Smooth muscle cell (in vitro differentiated cells): ENCODE measurements around the gene NRCAM. TPM values are rescaled to one million over a fixed set of nuclear protein-coding genes. Genes with fewer than 3 reads are reported as not detected.

Experiments used
- DNase-seq: peaks from one replicate; lab custom pipeline; 2025; ENCODE audit not compliant: unreplicated experiment; lab: John Stamatoyannopoulos, UW
- H2AFZ ChIP-seq: fragments of 200-600 bp; sonication (generic); 2 replicates; pipeline ENCODE4 v1.6.0; 2016; ENCODE audit warnings: antibody characterized with exemption, low read depth, mild to moderate bottlenecking
- H3F3A ChIP-seq: fragments of 200-600 bp; sonication (generic); 2 replicates; pipeline ENCODE4 v1.6.0; 2017; ENCODE audit warnings: antibody characterized with exemption, low read depth
- H3K27ac ChIP-seq: fragments of 200-600 bp; sonication (generic); 2 replicates; pipeline ENCODE4 v1.5.1; 2016; ENCODE audit warnings: low read depth, mild to moderate bottlenecking
- H3K27me3 ChIP-seq: fragments of 200-600 bp; sonication (generic); 2 replicates; pipeline ENCODE4 v1.6.1; 2016; ENCODE audit warnings: low read depth, mild to moderate bottlenecking
- H3K36me3 ChIP-seq: fragments of 200-600 bp; sonication (generic); 2 replicates; pipeline ENCODE4 v1.5.1; 2016; ENCODE audit warnings: low read depth
- H3K4me1 ChIP-seq: fragments of 200-600 bp; sonication (generic); 2 replicates; pipeline ENCODE4 v1.5.1; 2016; ENCODE audit warnings: low read depth
- H3K4me2 ChIP-seq: fragments of 200-600 bp; sonication (generic); 2 replicates; pipeline ENCODE4 v1.6.0; 2016; ENCODE audit warnings: mild to moderate bottlenecking
- H3K4me3 ChIP-seq: fragments of 200-600 bp; sonication (generic); 2 replicates; pipeline ENCODE4 v1.5.1; 2016; ENCODE audit warnings: mild to moderate bottlenecking
- H3K79me2 ChIP-seq: fragments of 200-600 bp; sonication (generic); 2 replicates; pipeline ENCODE4 v1.6.0; 2016; ENCODE audit warnings: low read depth, mild to moderate bottlenecking
- H3K9ac ChIP-seq: fragments of 200-600 bp; sonication (generic); 2 replicates; pipeline ENCODE4 v1.6.0; 2016; ENCODE audit warnings: low read depth
- H3K9me3 ChIP-seq: fragments of 200-600 bp; sonication (generic); replicated peaks from 2 replicates; pipeline ENCODE4 v1.5.1; 2016; ENCODE audit warnings: low read depth
- H4K20me1 ChIP-seq: fragments of 200-600 bp; sonication (generic); 2 replicates; pipeline ENCODE4 v1.6.0; 2016; ENCODE audit warnings: low read depth
- CTCF ChIP-seq: fragments of 200-600 bp; sonication (generic); IDR thresholded peaks from 2 replicates; pipeline ENCODE4 v1.5.1; 2017; ENCODE audit warnings: borderline replicate concordance, mild to moderate bottlenecking, antibody characterized with exemption; ENCODE audit not compliant: insufficient read depth, poor library complexity, severe bottlenecking
- WGBS: methylation state at CpG from one replicate; pipeline ENCODE4 v1.1.7; 2016; ENCODE audit warnings: low lambda C conversion rate; 5-methylcytosine and 5-hydroxymethylcytosine counted together
- polyA plus RNA-seq: library from polyadenylated mRNA; unstranded; fragments of >200 nt; fragmentation: Nextera tagmentation; extraction: Ambion mirVana; gene quantifications from 2 replicates; pipeline ENCODE4 v1.2.1, GENCODE V29; 2016
- total RNA-seq: library from RNA; depleted of rRNA; stranded (reverse); fragments of >200 nt; gene quantifications from 2 replicates; pipeline ENCODE4 v1.2.3, GENCODE V29; 2014

Gene NRCAM
- total and polyA plus RNA-seq, 2 experiments from 2014 or later, result 0.49 TPM; not detected in 1

- no peak overlapping the region for H2AFZ ChIP-seq
- no peaks in the 10 kb centered on the region for H3K79me2 ChIP-seq
- H3K4me2 ChIP-seq, result no peak overlapping the region
- H4K20me1 ChIP-seq, result no peaks in the 10 kb centered on the region
- no peaks in the 10 kb centered on the region for H3K36me3 ChIP-seq
- H3F3A ChIP-seq, result no peaks in the 10 kb centered on the region
- no peak for DNase-seq
- 82% methylated on average over 4 of the region's 4 CpGs for WGBS
- no peak overlapping the region for H3K4me3 ChIP-seq
- TF ChIP-seq CTCF, result no peak
- no peak overlapping the region for H3K27ac ChIP-seq
- no peak overlapping the region for H3K9ac ChIP-seq
- H3K9me3 ChIP-seq, result no peaks in the 10 kb centered on the region
- H3K27me3 ChIP-seq, result no peaks in the 10 kb centered on the region
- no peaks in the 10 kb centered on the region for H3K4me1 ChIP-seq
These were observed 14.8 kb downstream of the NRCAM start for GRCh38 chr7:108441392-108441955.

- TF ChIP-seq CTCF, result no peak
- Histone ChIP-seq H3K4me1 (no peaks in the 10 kb centered on the region), H3K4me2 (no peak overlapping the region), H3K79me2 (no peaks in the 10 kb centered on the region), H3K4me3 (no peak overlapping the region), H4K20me1 (no peaks in the 10 kb centered on the region), H3K9ac (no peak overlapping the region), H2AFZ (no peak overlapping the region), H3F3A (no peaks in the 10 kb centered on the region), H3K27ac (no peak overlapping the region), H3K36me3 (no peaks in the 10 kb centered on the region), H3K27me3 (no peaks in the 10 kb centered on the region), H3K9me3 (no peaks in the 10 kb centered on the region)
- no peak for DNase-seq
- 88% methylated on average over 3 of the region's 3 CpGs for WGBS
These were observed 15.6 kb downstream of the NRCAM start for GRCh38 chr7:108440613-108441012.

- 96% methylated on average over 3 of the region's 3 CpGs for WGBS
These were observed 19.3 kb downstream of the NRCAM start for GRCh38 chr7:108436906-108437305.

More at GRCh38 chr7:108436906-108437305, 19.3 kb downstream of the NRCAM start:
- Histone ChIP-seq H3K79me2 (no peaks in the 10 kb centered on the region), H3K36me3 (no peaks in the 10 kb centered on the region), H4K20me1 (no peaks in the 10 kb centered on the region), H3K4me2 (no peak overlapping the region), H3K9ac (no peak overlapping the region), H3K27me3 (no peaks in the 10 kb centered on the region), H3K4me3 (no peak overlapping the region), H3F3A (no peaks in the 10 kb centered on the region), H3K27ac (no peak overlapping the region), H3K9me3 (no peaks in the 10 kb centered on the region), H2AFZ (no peak overlapping the region), H3K4me1 (no peaks in the 10 kb centered on the region)
- DNase-seq, result no peak
- TF ChIP-seq CTCF, result no peak
